Activated CD8-positive, alpha-beta memory T cell treated with anti-CD3 and anti-CD28 coated beads, Interleukin-2, amount 50 U/mL, for 1 hour (primary cell): ENCODE results near the gene PRSS23.
"Not testable (repeated sequence)": the region's sequence is repeated elsewhere in the genome, so short reads cannot be mapped to it uniquely, and the experiment has no call there.

Experiments used
- DNase-seq: peaks from one replicate; pipeline ENCODE4 v3.0.0-alpha.2; 2020; ENCODE audit errors: extremely low read depth

The PRSS23 gene, protein sequence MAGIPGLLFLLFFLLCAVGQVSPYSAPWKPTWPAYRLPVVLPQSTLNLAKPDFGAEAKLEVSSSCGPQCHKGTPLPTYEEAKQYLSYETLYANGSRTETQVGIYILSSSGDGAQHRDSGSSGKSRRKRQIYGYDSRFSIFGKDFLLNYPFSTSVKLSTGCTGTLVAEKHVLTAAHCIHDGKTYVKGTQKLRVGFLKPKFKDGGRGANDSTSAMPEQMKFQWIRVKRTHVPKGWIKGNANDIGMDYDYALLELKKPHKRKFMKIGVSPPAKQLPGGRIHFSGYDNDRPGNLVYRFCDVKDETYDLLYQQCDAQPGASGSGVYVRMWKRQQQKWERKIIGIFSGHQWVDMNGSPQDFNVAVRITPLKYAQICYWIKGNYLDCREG

DNA sequence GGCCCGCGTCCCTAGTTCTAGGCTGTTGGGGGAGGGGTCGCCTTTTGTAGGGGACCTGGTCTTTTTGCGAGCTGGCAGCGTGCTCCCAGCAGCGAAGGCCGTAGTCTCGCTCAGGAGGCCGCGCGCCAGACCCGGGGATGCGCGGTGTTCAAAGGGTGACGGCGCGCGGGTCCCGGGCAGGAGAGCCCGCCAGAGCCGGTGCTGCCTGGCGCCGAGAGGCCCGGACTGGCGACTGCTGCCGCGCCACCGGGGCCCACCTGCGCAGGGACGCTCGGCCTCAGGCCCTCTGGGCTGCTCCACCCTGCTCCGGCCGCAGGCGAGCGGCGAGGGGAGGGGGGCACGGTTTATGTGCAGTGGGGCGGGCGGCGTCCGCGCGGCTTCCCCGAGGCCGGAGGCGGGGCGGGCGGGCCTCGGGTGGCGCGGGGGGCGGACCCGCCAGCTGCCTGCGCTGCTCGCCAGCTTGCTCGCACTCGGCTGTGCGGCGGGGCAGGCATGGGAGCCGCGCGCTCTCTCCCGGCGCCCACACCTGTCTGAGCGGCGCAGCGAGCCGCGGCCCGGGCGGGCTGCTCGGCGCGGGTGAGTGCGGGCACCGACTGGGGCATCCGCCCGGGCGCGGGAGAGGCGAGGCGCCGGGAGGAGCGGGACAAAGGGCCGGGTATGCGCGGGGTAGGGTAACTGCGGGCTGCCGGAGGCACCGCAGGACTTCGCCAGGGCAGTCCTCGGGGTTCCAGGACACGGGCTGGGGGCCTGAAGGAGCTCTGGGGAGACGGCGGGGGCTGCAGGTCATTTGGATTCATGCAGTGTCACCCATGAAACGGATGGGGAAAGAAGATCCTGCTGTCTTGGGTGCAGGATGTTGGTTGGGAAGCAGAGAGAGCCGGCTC, at the start of gene PRSS23:
Gene PRSS23, plus strand, starts transcription at position 467 of the 884 bp plus-strand sequence. CDS start 7,102 bp downstream, outside the sequence.
- DNase-seq: no peak

- no peak for DNase-seq
Observed at GRCh38 chr11:86753459-86753858, 46.9 kb upstream of the PRSS23 start.

GRCh38 chr11:86755146-86755545, 45.2 kb upstream of the PRSS23 start:
- no peak for DNase-seq

GRCh38 chr11:86758171-86758570, 42.2 kb upstream of the PRSS23 start:
- no peak for DNase-seq

DNA sequence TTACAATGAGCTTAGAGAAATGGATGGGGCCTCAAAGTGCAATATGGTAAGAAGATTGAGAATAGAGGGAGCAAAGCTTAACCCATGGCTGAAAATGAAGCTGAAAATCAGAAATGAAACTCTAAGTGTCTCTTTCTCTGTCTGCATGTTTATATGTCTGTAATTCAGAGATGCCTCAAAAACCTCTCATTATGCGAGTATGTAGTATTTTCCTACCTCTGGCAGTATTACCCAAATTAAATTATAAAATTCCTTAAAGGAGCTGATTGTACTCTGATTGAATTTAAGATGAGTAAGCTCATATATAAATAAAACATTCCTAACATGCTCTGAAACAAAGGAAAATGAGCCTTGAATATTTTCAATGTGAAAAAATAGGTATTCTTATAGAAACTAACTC, 39.8 kb upstream of the PRSS23 start:
- no peak for DNase-seq

GRCh38 chr11:86761978-86762377, 38.4 kb upstream of the PRSS23 start:
- no peak for DNase-seq

DNA sequence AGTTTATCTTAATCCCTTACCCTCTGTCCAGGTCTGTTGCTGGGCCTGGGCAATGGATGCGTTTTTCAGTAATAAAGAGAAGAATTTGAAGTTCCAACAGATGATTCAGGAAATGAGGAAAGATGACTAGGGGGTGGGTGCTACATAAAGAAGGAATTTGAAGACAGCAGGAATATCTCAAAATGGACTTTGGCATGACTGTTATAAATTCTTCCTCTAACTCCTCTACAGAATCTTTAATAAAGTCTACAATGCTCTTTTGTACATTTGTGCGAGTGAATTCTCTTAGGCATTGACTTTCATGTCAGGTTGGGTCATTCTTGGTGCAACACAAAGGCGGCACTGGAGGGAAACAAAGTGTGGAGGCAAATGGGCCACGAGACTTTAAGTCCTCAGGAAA, 35.1 kb upstream of the PRSS23 start:
- no peak for DNase-seq

DNA sequence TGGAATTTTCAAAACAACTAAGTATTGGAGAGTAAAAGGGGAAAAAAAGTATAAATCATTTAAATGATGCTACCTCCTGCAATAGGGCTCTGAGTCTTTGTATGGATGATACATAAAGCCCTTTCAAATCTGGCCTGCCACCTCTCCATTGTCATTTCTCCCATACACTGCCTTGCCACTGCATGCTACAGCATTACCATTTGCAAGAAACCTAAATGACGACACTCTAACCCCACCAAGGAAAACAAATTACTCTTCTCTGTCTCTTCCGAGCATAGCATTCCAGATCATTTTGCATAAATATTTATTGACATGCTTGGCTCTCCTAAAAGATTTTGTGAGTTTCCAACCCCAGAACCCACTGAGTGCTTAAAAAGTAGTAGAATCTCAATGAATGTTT, 34.5 kb upstream of the PRSS23 start:
- no peak for DNase-seq

- no peak for DNase-seq
Observed at GRCh38 chr11:86769219-86769618, 31.1 kb upstream of the PRSS23 start.

GRCh38 chr11:86770473-86771027, 29.8 kb upstream of the PRSS23 start:
- DNase-seq: not testable (repeated sequence)

GRCh38 chr11:86772999-86773398, 27.3 kb upstream of the PRSS23 start:
- DNase-seq: no peak

DNA sequence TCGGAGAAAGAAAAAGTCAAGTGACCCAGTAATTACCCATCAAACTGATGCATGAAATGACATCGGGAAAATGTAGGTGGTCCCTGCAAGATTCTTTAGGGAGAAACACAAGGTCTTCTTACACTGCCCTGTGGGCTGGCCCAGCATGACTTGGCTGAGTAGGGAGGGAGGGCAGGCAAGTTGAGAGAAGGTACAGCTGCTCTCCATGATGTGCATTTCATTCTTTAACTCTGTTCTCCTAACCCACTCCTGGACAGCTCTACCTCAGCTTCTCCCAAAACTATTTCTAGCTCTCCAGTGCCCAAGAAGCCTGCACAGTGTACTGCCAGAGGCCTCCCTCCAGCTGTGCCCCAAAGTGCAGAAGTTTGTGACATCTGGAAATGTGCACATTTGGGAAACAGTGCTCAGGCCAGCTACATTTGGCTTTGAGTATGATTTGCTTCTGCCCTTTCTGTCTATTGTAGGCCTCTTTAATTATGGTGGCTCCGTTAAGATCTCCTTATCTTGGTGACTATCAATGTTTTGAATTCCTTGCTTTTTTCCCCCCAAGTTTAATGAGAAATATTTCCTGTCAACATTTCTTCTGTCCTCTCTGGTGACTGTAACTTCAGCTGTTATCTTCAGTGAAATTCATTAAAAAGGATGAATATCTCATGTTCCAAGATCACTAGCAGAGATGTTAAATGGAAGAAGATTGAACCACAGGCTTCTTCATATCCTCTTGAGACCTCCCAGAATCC, 26.7 kb upstream of the PRSS23 start:
- DNase-seq: no peak

DNA sequence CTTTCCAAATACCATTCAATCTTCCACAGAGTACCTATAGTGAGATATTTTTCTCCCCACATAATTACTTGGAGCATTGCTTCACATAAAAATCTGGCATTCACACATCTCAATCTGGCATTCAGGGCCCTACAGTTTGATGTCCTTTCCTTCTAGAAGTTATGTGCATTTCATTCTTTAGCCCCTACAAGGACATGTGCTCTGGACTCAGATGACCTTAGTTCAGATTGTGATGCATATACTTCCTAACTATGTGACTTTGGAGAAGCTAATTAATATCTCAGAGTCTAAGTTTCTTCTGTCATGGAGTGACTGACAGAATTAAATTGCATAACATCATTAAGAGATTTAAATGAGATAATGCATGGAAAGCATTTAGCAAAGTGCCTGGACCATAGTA, 25.9 kb upstream of the PRSS23 start:
- no peak for DNase-seq

GRCh38 chr11:86775361-86775760, 25.0 kb upstream of the PRSS23 start:
- DNase-seq: no peak

DNA sequence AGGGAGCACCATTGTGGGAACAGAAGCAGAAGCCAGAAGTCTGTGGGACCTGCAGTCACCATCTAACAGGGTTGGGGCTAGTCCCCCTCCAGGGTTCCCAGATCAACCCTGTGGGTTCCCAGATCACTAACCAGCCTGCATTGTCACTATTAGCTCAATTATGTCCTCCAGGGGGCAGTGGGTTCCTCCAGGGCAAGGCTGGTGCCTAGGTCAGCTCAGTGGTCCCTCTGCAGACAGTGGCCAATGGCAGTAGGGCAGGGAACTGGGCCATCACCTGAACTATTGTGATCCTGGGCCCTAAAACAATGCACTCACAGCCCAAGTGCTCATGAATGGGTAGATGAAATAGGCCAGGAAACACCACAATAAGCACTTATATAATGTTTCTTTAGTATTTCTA, 18.8 kb upstream of the PRSS23 start:
- DNase-seq: no peak

DNA sequence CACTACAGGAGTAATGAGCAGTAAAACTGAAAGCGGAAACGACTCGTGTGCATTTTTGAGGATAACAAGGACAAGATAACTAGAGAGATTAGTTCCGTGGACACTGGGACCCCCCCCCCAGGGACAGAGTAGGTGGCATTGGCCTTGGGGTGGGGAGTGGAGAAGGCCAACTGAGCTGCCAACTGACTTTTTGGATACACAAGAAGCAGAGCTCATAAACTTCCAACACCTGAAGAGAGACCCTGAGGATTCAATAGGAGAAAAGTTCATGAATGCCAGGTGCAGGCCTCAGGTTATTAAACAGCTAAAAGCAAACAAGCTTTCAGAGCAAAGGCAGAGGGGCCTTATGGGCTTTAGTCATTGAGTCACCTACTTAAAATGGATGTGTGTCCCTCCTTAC, 17.6 kb upstream of the PRSS23 start:
- DNase-seq: no peak

DNA sequence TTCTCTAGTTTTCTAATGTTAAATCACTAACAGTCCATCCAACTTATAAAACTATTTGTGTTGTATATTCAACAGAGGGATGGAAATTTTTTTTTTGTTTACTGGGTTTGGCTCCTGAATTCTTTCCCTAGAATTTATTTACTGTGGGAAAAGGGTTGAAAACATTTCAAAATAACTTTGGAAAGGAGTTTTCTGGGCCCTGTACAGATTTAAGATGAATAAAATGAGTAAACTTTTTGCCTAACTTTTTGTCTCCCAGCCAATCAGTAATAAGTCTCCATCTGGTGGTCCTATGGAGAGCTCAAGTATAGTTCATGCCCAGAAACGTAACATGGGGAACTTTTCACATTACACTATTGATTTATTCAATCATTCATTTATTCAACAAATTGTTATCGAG, 16.7 kb upstream of the PRSS23 start:
- DNase-seq: no peak

GRCh38 chr11:86784241-86784681, 16.1 kb upstream of the PRSS23 start:
- DNase-seq: no peak

DNA sequence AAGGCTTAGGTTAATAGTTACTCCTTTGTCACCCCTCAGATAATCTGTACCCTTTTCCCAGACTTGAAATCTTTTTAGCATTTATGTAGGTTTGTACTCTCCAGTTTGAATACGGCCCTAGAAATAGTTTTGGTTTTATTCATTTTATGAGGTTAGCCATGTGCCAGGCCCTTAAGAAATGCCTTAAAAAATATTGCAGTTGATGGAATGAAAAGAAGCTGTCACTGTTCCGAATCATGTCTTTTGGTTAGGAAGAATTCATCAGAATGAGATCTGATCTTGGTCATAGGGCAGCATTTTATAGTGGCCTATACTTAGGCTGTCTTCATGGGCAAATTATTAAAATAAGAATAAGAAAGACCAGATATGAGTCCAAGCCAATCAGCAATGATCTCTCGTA, 14.8 kb upstream of the PRSS23 start:
- no peak for DNase-seq

DNA sequence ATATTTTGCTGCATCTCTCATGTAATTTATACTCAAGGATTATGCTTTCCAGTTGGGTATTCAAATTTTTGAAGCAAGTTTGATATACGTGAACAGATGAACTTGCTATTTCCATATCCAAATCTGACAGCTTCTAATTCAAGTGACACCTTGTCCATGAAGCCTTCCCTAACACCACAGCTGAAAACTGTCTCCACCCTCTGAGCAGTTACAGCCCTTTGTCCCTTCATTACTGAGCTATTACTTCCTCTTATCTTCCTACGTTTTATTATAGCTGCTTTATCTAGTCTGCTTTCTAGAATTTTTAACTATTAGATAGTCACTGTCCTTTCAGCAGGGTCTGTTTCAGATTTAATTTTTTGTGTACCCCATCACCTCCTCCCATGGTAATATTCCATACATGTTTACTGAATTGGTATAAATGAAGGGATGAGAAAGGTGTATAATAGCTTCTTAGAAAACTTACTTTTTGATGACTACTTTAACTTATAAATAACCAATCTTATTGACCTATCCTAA, 13.3 kb upstream of the PRSS23 start:
- no peak for DNase-seq

- DNase-seq: no peak
Observed at GRCh38 chr11:86787656-86788055, 12.7 kb upstream of the PRSS23 start.
